GM18867 (cell line): Measurements from ENCODE around the gene CSRNP2.
A peak's percentile ranks its signal among the peaks of the same experiment; 100 is the strongest.
"Not testable (repeated sequence)": the region's sequence is repeated elsewhere in the genome, so short reads cannot be mapped to it uniquely, and the experiment has no call there.

Experiments used
- ATAC-seq: cut with Tn5 transposase; IDR thresholded peaks from one replicate; pipeline ENCODE4 v1.9.1; 2021; ENCODE audit warnings: mild to moderate bottlenecking, moderate library complexity; ENCODE audit not compliant: unreplicated experiment

CSRNP2 gene

DNA sequence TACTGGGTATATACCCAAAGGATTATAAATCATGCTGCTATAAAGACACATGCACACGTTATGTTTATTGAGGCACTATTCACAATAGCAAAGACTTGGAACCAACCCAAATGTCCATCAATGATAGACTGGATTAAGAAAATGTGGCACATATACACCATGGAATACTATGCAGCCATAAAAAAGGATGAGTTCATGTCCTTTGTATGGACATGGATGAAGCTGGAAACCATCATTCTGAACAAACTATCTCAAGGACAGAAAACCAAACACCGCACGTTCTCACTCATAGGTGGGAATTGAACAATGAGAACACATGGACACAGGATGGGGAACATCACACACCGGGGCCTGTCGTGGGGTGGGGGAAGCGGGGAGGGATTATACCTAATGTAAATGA lies 4.5 kb downstream of the CSRNP2 start:
- not testable (repeated sequence) for ATAC-seq

DNA sequence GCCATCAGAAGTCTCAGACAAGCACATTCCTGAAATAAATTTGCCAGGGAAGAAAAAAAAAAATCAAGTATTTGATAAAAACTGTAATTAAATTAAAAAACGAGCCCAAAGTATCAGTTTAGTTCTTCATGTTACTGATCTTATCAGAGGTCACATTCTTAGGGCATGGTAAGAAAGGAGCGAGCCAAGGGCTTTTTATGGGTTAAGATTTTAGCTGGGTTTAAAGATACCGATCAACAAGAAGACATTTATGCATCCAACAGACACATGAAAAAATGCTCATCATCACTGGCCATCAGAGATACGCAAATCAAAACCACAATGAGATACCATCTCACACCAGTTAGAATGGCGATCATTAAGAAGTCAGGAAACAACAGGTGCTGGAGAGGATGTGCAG lies 5.0 kb downstream of the CSRNP2 start:
- ATAC-seq: not testable (repeated sequence)

DNA sequence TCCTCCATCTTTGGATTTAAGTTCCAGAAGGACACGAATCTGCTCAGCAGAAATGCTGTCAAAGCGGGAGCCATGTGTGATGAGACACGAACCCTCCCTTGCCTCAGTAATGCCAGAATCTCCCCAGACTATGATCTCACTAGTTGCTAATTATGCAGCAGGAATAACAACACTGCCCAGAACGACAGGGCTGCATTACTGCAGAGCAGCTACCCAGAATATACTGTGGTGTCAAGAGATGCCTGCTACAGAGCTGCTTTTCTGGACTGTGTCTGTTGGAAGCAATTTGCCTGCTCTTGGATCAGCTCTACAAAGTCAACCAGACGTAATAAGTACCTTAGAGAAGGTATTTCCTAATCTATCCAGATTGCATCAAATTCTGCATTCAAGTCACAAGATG lies 5.5 kb downstream of the CSRNP2 start:
- no peak for ATAC-seq

DNA sequence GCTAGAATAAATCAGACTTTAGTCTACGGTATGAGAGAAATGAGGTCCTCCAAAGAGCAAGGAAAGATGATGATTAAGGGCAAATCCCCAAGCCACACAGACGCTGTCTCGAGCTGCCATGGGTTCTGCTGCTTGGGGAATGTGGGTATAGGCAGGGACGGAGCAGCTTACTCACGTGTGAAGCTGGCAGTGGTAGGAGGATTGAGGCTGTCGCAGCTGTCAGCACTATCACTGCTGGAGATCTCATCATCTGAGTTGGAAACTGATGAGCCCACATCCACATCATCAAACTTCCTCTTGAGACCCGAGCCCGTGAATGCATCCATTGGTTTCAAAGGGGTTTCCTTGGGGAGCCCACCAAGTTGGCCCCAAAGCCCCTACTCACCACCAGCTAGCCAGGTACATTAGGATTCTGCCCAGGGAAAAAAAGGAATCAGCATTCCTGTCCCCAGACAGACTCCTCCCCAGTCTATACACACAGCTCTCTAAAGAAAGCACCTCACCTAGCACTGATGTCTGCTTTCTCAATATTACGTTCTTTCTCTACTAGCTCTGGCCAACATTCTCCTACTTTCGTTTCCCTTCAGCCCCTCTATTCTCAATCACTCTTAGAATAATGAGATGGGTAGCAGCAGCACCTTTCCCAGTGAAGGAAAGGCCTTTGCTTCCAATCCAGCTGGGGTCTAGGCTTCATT lies 7.0 kb downstream of the CSRNP2 start:
- no peak for ATAC-seq

DNA sequence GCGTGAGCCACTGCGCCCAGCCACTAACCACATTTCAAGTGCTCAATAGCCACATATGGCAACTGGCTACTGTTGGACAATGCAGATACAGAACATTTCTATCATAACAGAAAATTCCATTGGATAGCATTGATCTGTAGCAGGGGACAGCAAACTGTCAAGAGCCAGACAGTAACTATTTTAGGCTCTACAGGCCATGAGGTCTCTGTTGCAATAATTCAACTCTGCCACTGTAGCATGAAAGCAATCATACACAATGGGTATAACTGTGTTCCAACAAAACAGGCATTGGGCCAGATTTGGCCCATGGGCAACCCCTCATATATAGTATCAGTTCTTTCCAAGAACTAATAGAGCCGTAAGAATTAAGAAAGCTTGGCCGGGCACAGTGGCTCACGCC lies 8.0 kb downstream of the CSRNP2 start:
- ATAC-seq: no peak

DNA sequence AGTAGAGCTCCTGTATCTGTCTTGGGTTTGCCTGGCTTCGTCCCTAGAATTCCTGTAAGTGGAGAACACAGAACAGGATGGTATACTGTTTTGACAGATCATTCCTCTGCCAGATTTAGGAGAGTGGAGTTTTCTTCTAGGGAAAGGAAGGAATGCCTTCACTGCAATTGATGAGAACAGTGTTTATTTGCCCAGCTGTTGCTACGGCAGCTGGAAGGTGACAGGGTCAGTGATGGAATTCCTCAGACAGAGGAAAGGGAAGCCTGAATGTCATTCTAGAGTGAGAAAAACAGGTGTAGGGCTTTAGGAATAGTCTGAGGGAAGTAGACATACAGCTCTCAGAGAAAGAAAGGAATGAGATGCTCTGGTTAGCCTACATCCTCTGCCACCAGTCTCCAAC lies 11.7 kb downstream of the CSRNP2 start:
- no peak for ATAC-seq

DNA sequence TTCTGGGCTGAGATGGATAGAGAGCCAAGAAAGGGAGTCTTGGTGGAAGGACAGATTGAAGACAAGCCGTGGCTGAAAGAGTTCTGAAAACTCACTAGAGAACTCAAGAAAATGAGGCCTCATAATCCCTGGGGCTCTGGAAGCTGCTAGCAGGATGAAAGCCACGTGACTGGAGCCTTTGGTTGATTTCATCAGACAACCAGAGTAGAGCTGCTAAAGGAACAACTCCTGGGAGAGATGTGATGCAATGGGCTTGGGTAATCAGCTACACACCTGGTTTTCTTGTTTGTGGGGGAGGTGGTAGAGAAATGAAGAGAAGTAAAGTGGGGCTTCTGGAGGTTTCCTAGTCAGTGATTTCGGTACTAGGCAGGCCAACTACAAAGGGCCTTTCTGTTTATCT lies 13.4 kb downstream of the CSRNP2 start:
- no peak for ATAC-seq

DNA sequence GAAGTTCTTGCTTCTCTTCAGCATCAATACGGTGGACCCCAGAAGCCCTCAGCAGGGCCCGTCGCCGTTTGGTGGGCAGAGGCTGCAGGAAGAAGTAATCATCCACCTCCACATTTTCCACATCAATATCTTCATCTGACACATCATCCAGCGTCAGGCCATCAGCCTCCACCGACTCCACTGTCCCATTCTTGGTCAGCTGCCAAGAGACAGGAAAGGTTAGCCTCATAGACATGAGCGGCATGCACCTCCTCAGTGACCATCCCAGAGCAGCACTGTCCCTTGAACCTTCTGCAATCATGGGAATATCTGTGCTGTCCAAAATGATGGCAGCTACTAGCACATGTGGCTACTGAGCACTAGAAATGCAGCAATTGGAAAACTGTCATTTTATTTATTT lies 15.6 kb downstream of the CSRNP2 start:
- no peak for ATAC-seq

DNA sequence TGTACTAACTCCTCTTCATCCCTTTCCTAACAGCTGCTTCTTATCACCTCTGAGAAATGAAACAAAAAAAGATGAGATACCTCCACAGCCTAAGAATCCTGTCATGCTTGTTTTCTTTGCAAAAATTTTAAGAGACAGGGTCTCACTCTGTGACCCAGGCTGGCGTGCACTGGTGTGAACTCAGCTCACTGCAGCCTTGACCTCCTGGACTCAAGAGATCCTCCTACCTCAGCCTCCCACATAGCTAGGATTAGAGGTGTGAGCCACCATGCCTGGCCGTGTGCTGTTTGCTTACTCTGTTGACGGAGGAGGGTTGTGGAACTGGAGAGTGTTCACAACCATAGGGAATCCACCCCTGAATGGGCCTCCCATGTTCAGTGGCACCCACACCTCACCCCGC lies 16.2 kb downstream of the CSRNP2 start:
- ATAC-seq: no peak

DNA sequence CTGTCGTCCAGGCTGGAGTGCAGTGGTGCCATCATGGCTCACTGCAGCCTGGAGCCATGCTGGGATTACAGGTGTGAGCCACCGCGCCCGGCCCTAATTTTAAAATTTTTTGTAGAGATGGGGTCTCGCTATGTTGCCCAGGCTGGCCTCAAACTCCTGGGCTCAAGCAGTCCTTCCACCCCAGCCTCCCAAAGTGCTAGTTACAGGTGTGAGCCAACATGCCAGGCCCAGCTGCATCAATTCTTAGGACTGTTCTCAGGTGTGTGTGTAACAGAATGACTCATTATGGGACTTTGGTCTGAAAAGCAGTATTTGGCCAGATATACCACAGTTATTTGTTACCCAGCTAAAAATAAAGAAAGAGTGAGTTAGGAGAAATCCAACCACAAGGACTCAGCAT lies 17.9 kb downstream of the CSRNP2 start:
- no peak for ATAC-seq

DNA sequence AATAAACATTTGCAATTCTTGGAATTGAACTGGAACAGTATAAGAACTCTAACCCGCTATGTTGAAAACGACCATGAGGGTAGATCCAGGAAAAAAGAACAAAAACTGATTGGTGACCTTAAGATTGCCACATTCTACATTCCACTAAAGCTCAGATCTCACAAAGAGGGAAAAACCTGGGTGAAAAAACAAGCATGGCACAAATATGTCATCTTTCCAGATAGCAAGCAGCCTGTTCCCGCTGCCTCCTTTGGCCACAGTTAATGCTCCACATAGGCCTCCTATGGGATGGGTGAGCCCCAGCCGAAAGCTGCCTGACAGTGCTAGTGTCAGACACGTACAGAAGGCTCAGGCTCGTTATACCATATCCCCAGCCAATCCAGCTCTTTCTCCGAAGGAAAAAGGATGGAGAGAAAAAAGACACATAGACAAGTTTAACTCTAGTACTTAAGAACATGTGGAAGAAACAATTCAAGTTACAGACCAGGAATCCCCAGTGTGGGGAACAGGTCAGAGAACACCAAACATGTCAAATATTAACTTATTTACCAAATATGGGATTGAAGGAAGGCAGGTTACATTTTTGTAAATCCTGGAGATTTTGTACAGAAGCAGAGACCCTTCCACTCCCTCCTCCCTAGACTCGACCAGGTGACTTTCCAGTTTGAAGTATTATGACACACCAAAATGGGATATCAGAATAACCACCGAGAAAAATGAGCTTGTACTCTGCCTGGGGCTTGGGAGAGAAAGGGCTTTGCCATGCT lies 20.6 kb downstream of the CSRNP2 start:
- no peak for ATAC-seq

DNA sequence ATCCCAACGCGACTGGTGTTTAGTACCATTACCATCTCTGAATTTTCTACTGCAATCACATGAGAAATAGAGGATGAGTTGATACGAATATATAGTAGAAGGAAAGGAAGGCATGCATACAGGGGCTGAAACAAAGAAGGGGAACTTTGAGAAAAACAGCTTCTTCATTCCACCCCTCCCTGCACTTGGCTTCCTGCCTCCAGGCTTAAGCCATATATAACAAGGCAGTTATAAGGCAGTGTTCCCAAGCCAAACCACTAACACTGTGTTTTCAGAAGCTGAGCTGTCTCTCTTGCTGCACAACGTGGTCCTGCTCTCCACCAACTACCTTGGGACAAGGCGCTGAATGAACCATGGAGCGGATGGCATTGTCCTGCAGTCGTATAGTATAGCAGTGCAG lies 24.3 kb downstream of the CSRNP2 start:
- no peak for ATAC-seq

DNA sequence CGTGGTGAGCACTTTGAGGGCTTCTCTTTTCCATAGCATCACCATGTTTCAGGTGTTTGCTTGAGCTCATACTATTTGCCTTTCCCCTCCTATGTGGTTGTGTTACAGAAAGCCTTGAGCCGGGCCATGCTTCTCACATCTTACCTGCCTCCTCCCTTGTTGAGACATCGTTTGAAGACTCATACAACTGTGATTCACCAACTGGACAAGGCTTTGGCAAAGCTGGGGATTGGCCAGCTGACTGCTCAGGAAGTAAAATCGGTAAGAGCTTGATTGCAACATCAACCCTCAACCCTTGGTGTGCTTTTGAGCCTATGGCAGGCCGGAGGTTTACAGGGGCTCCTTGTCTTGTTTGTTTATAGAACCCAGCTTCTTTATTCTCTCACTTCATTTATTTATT lies 27.2 kb downstream of the CSRNP2 start:
- no peak for ATAC-seq

DNA sequence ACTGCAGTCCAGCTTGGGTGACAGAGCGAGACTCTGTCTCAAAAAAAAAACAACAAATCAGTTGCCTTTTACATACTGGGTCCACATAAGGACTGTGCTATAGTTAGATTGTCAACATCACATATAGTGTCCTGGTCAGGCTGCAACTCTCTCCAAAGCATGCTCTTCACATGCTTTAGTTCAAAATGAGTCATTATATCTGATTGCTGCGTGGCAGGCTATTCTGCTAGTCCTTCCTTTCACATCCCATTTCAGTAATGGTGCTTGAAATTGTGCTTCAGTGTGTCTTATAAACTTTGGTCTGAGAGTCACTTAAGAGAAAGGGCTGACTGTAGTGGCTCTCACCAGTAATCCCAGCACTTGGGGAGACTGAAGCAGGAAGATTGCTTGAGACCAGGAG lies 28.3 kb downstream of the CSRNP2 start:
- ATAC-seq: no peak

DNA sequence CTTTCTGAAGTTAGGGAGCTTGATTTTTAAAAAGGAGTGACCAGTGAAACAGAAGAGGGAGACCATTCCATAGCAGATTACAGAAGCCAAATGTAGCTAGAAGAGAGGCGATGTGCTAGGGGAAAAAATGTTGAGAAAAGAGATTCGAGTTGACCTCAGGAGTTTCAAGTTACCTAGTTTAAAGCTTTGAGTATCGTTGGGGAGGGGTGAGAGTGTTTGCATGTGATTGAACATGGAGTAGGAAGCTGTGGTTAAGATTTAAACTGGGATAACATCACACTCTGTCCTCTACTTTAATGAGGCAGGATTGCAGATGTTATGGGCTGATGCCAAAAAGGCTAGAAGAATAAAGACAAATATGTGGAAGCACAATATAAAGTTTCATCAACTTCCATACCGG lies 31.6 kb downstream of the CSRNP2 start:
- no peak for ATAC-seq

DNA sequence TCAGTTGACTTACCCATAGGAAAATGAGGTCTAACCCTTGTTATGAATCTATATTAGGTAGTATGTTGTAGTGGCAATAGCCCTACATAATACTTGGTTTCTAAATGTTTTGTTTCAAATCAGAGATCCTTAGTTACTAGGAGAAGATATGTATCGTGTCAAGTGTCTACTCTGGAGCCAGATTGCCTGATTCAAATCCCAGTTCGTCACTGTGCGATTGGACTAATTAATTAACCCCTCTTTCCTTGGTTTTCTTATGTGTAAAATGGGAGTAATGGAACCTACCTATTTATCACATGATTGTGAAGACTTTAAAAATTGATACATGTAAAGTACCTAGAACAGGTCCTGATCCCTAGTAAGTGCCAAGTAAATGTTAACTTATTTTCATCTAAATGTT lies 33.9 kb downstream of the CSRNP2 start:
- ATAC-seq: no peak

DNA sequence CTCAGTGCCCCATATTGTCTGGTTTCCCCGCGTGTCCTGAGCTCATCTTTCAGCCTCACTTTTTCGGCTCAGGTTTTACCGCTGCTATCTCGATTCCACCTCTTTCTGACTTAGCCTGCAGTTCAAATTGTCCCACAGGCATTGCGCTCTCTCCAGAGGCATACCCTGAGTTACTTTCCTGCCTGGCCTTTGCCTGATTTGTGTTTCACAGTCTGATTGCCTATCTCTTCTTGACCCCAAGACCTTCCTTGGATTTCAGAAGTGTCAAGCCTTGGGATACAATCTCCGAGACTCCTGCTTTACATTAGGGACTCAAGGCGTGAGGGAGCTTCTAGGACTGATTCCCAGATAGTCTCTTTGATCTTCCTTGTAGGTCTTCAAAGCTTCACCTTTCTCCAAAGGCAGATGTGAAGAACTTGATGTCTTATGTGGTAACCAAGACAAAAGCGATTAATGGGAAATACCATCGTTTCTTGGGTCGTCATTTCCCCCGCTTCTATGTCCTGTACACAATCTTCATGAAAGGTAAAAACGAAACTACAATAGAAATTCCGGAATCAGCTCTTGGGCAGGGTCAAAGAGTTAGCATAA lies 34.6 kb downstream of the CSRNP2 start:
- no peak for ATAC-seq

DNA sequence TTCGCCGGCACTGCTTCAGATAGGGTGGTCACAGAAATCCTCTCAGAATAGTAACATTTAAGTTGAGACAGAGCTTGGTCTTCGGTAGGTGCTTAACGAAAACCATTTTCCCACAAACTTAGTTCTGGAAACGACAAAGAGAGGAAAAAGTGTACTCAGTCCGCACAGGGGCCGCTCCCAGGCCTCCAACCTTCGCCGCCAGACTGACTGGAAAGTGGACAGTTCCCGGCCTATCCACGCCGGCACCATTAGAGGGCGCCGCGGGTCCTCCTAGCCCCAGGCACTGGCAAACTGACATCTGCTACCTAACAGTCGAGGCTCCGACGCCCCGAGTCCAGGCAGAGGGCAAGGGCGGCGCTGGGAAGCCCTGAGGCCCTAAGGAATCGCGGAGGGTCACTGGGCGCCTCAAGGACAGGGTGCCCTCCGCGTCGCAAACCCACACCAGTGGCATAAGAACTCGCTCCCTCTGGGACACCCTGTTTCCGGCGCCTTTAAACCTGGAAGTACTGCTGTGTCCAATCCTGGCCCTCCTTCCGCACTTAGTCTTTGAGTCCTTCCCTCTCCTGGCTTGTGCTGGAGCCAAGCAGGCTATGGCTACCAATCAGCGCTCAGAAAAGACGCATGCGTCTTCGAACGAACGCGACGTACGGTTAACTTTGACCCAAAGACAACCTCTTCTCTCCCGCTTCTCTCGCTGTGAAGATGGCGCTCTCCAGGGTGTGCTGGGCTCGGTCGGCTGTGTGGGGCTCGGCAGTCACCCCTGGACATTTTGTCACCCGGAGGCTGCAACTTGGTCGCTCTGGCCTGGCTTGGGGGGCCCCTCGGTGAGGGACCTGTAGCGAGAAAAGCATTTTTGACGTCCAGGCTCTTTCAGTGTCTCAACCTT lies 35.5 kb downstream of the CSRNP2 start, which contains the start of gene LETMD1:
TSS of gene LETMD1 (plus strand) at position 673 of the 886 bp plus-strand sequence. CDS start at position 703, 30 bp downstream.
- ATAC-seq: peak; percentile 94

DNA sequence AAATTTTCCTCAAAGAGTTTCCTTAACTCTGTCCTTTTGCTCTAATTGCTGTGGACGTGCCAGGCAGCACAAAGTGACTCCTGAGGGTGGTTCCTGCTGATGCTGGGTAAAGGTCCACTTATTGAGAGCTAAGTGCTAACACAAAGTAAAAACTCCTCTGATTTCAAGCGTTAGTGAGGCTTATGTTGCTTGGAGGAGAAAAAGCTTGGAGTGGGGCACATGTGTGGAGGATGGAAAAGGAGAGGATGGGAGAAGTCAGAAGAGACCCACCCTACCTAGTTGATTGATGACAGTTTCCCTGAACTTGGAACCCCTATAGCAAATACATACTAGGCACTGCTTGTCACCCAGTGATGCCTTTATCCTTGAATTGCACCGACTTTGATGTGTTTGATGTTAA lies 47.1 kb downstream of the CSRNP2 start:
- ATAC-seq: no peak

DNA sequence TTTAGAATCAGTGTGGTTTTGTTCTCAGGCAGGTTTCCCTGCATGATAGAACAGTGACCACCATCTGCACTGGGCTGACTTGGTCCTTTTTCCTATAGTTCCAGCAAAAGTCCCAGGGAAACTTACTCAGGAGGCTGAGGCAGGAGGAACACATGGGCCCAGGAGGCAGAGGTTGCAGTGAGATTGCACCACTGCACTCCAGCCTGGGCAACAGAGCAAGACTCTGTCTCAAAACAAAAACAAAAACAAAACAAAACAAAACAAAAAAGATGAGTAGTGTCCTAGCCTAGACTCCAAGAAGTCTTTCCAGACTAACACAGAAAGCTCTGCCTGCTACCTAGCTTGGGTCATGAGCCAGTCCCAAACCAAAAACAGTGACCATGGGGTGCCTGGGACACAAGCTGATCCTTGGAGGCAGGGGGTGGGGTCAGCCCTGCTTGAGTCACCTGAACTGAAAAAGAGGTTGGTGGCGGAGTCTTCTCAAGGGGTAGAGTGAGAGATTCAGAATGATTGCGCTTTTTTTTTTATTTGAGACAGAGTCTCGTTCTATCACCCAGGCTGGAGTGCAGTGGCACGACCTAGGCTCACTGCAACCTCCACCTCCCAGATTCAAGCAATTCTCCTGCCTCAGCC lies 49.8 kb downstream of the CSRNP2 start:
- ATAC-seq: no peak

DNA sequence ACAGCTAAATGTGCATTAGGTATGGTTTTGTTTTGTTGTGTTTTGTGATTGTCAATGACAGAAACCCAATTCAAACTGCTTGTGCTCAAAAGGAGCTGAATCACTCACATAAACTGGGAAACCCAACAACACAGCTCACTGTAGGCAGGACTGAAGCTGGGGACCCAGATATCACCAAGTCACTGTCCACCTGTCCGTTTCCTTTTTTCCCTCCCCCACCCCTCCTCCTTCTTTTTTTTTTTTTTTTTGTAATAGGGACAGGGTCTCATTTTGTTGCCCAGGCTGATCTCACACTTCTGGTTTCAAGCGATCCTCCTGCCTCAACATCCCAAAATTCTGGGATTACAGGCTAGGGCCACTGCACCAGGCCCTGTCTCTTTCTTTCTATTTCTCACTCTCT lies 50.3 kb downstream of the CSRNP2 start:
- no peak for ATAC-seq
